Spleen (tissue), 11 donors: ENCODE measurements around the gene PIK3CB. TPM values are rescaled to one million over a fixed set of nuclear protein-coding genes. Genes with fewer than 3 reads are reported as not detected.
"Not testable (repeated sequence)": the region's sequence is repeated elsewhere in the genome, so short reads cannot be mapped to it uniquely, and the experiment has no call there.

Experiments
- DNase-seq: peaks from one replicate; pipeline ENCODE4 v3.0.0-alpha.2; 2020
- H3K27ac ChIP-seq, 8 donors: fragments of 200-600 bp; sonication (generic) in 7 of 8; 1 replicate in 4 of 8; 2 replicates in 4 of 8; pipeline versions ENCODE4 v1.5.0 to v1.8.0; 2016 to 2021; ENCODE audit warnings: inconsistent platforms in 4 of 8, mild to moderate bottlenecking in 4 of 8, moderate library complexity in 1 of 8
- H3K27me3 ChIP-seq, 7 donors: fragments of 200-600 bp; sonication (generic) in 6 of 7; replicated peaks in 1 of 7; 1 replicate in 4 of 7; 2 replicates in 3 of 7; pipeline versions ENCODE4 v1.5.0 to v1.8.0; 2016 to 2021; ENCODE audit warnings: inconsistent platforms in 3 of 7, mild to moderate bottlenecking in 1 of 7
- H3K36me3 ChIP-seq, 6 donors: fragments of 200-600 bp; sonication (generic) in 5 of 6; 1 replicate in 4 of 6; 2 replicates in 2 of 6; pipeline versions ENCODE4 v1.5.0 to v1.8.0; 2016 to 2021; ENCODE audit warnings: inconsistent platforms in 2 of 6
- H3K4me1 ChIP-seq, 6 donors: fragments of 200-600 bp; sonication (generic) in 5 of 6; 1 replicate in 3 of 6; 2 replicates in 3 of 6; pipeline versions ENCODE4 v1.5.0 to v1.8.0; 2016 to 2021; ENCODE audit warnings: inconsistent platforms in 3 of 6
- H3K4me3 ChIP-seq, 8 donors: fragments of 200-600 bp; sonication (generic) in 7 of 8; 1 replicate in 4 of 8; 2 replicates in 4 of 8; pipeline versions ENCODE4 v1.5.0 to v1.8.0; 2016 to 2021; ENCODE audit warnings: inconsistent platforms in 4 of 8, mild to moderate bottlenecking in 4 of 8, moderate library complexity in 2 of 8
- H3K9me3 ChIP-seq, 8 donors: fragments of 200-600 bp; sonication (generic) in 7 of 8; 1 replicate in 4 of 8; 2 replicates in 4 of 8; pipeline versions ENCODE4 v1.5.0 to v1.8.0; 2016 to 2021; ENCODE audit warnings: inconsistent platforms in 4 of 8
- POLR2A ChIP-seq, 3 donors: fragments of 450-650 bp; IDR thresholded peaks; one replicate each; pipeline ENCODE4 v1.5.1; 2017; ENCODE audit warnings: antibody characterized with exemption in 3 of 3, mild to moderate bottlenecking in 1 of 3
- POLR2AphosphoS5 ChIP-seq, 3 donors: sonication (generic); formaldehyde crosslinking; IDR thresholded peaks; one replicate each; pipeline ENCODE4 v1.5.1; 2017; ENCODE audit warnings: antibody characterized with exemption in 3 of 3
- WGBS, 5 donors: extraction: QIAGEN DNeasy Blood & Tissue Kit in 3 of 5; methylation state at CpG; one replicate each; pipeline versions ENCODE4 v1.1.5 to v1.1.7; 2013 to 2018; 5-methylcytosine and 5-hydroxymethylcytosine counted together
- intact Hi-C: fragments of 100-400 bp; cut with DNase I; formaldehyde crosslinking; loops from one replicate; pipeline ENCODE4 v1.15.0; 2023; ENCODE audit warnings: low total_unique reads
- polyA plus RNA-seq, 3 donors: library from polyadenylated mRNA; stranded (reverse); fragments of 200-250 nt; gene quantifications; one replicate each; pipeline ENCODE4 v1.2.1, GENCODE V29; 2013
- total RNA-seq, 7 donors: library from RNA; depleted of rRNA in 3 of 7; stranded (reverse); fragments of >200 nt in 3 of 7; fragmentation: NEBNext Ultra II Directional in 4 of 7; extraction: Animal tissue kit (Norgen Biotek cat#: 25700) in 4 of 7; gene quantifications; one replicate each; pipeline versions ENCODE4 v1.1.0 to v1.2.1, GENCODE V29; 2016 to 2021
- TF ChIP-seq, protein P1 (sequence below), 11 experiments: fragments of 200-600 bp in 7 of 11; fragments of 450-650 bp in 4 of 11; sonication (generic) in 4 of 11; IDR thresholded peaks in 8 of 11; conservative IDR thresholded peaks in 3 of 11; 1 replicate in 7 of 11; 2 replicates in 4 of 11; pipeline versions ENCODE4 v1.4.0 to v1.8.0; 2016 to 2021; ENCODE audit warnings: antibody characterized with exemption in 11 of 11, inconsistent platforms in 4 of 11, mild to moderate bottlenecking in 1 of 11
- donor health status: healthy with polysubstance abuse.
- donor health status: DM: no; HTN: no; CAD: no; lungs with moderate emphysema.
- donor health status: DM: no; HTN: no; CAD: no.
- donor health status: Bipolar disorder and iron deficiency.
- donor health status: healthy.
- donor health status: DM: no; HTN: no; CAD: no.
- donor health status: DM: yes; HTN: yes; CAD: no.

The PIK3CB gene
- total and polyA plus RNA-seq, 10 donors = 4.6 to 43.8 (median 34.4) TPM

- Histone ChIP-seq H3K4me3 (peak overlapping the region in 4 of 8 donors; percentile 63 to 91 (median 70)), H3K27me3 (no peaks in the 10 kb centered on the region), H3K36me3 (no peaks in the 10 kb centered on the region), H3K4me1 (peaks cover 4 to 21% (median 15%) of the 10 kb centered on the region in 6 donors), H3K9me3 (no peaks in the 10 kb centered on the region), H3K27ac (peak overlapping the region in 5 of 8 donors; percentile 88 to 96 (median 92))
- DNase-seq = no peak
- intact Hi-C loops = no loop called here
- TF ChIP-seq, protein P1, sequence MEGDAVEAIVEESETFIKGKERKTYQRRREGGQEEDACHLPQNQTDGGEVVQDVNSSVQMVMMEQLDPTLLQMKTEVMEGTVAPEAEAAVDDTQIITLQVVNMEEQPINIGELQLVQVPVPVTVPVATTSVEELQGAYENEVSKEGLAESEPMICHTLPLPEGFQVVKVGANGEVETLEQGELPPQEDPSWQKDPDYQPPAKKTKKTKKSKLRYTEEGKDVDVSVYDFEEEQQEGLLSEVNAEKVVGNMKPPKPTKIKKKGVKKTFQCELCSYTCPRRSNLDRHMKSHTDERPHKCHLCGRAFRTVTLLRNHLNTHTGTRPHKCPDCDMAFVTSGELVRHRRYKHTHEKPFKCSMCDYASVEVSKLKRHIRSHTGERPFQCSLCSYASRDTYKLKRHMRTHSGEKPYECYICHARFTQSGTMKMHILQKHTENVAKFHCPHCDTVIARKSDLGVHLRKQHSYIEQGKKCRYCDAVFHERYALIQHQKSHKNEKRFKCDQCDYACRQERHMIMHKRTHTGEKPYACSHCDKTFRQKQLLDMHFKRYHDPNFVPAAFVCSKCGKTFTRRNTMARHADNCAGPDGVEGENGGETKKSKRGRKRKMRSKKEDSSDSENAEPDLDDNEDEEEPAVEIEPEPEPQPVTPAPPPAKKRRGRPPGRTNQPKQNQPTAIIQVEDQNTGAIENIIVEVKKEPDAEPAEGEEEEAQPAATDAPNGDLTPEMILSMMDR (IDR thresholded peaks at IDR 0.05 in 8 of 11, conservative IDR thresholded peaks at IDR 0.05 in 3 of 11) = no peak
- no peak for TF ChIP-seq POLR2A (IDR thresholded peaks at IDR 0.05)
- TF ChIP-seq POLR2AphosphoS5 (IDR thresholded peaks at IDR 0.05) = no peak
- 54 to 80% (median 67%) methylated on average over 6 of the region's 6 CpGs for WGBS, 5 donors
These were observed 224.8 kb downstream of the PIK3CB start for GRCh38 chr3:138609898-138610266.

GRCh38 chr3:138608322-138609135 lies 226.2 kb downstream of the PIK3CB start, which contains the start of gene FAIM:
Gene FAIM, plus strand, starts transcription at chr3:138608771. Its CDS starts 10,956 bp downstream, at chr3:138619727.
- H3K9me3 ChIP-seq = no peaks in the 10 kb centered on the region
- intact Hi-C loops = no loop called here
- H3K27me3 ChIP-seq = no peaks in the 10 kb centered on the region
- peak; percentile 94 for DNase-seq
- peak within 1 kb of the TSS; percentile 61 to 91 (median 66) for H3K4me3 ChIP-seq
- WGBS, 5 donors = 3 to 7% (median 4%) methylated on average over 17 to 68 of the region's 68 CpGs
- peak within 1 kb of the TSS; percentile 87 to 96 (median 92) for H3K27ac ChIP-seq
- H3K4me1 ChIP-seq = peaks cover 4 to 21% (median 15%) of the 10 kb centered on the region in 6 donors
- TF ChIP-seq POLR2AphosphoS5 (IDR thresholded peaks at IDR 0.05) = peak; percentile 32 to 75 (median 74)
- TF ChIP-seq, protein P1 (IDR thresholded peaks at IDR 0.05 in 8 of 11, conservative IDR thresholded peaks at IDR 0.05 in 3 of 11) = no peak
- no peaks in the 10 kb centered on the region for H3K36me3 ChIP-seq

DNA sequence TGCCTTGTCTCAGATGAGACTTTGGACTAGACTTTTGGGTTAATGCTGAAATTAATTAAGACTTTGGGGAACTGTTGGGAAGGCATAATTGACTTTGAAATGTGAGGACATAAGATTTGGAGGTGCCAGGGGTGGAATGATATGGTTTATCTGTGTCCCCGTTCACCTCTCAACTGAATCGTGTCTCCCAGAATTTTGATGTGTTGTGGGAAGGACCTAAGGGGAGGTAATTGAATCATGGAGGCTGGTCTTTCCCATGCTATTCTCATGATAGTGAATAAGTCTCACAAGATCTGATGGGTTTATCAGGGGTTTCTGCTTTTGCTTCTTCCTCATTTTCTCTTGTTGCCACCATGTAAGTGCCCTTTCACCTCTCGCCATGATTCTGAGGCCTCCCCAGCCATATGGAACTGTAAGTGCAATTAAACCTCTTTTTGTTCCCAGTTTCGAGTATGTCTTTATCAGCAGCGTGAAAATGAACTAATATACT lies 230.6 kb downstream of the PIK3CB start:
- H3K27ac ChIP-seq, DNase-seq, H3K36me3 ChIP-seq, H3K27me3 ChIP-seq, H3K4me3 ChIP-seq, intact Hi-C loops: not testable (repeated sequence)
- Histone ChIP-seq H3K4me1 (peaks cover 0 to 10% (median 8%) of the 10 kb centered on the region in 6 donors), H3K9me3 (peaks cover 0 to 12% (median 7%) of the 10 kb centered on the region in 8 donors)
- 93 to 99% (median 96%) methylated on average over 5 of the region's 5 CpGs for WGBS, 5 donors

Other genes starting within 250 kb of the PIK3CB start
- gene CEP70, start 240.7 kb downstream of the PIK3CB start, total RNA-seq = 10 to 100 TPM; 10.7 to 19.0 (median 14.7) TPM
- 1 to 10 TPM; 2.7 to 4.8 (median 4.2) TPM for gene CEP70, start 240.7 kb downstream of the PIK3CB start, polyA plus RNA-seq
- 1 to 10 TPM; 2.6 to 7.9 (median 5.6) TPM for gene FAIM, start 226.2 kb downstream of the PIK3CB start, total RNA-seq
- gene FAIM, start 226.2 kb downstream of the PIK3CB start, polyA plus RNA-seq = 10 to 100 TPM in 1 of 3 donors, 1 to 10 TPM in 2; 6.0 to 11.1 (median 9.0) TPM
- not detected for gene FOXL2, start 112.2 kb upstream of the PIK3CB start, total RNA-seq
- not detected for gene FOXL2, start 112.2 kb upstream of the PIK3CB start, polyA plus RNA-seq
- not detected for gene FOXL2NB, start 112.3 kb upstream of the PIK3CB start, total RNA-seq
- gene FOXL2NB, start 112.3 kb upstream of the PIK3CB start, polyA plus RNA-seq = under 1 TPM in 1 of 3 donors, not detected in 2; 0.04 TPM
- gene PRR23A, start 171.3 kb upstream of the PIK3CB start, total RNA-seq = not detected
- not detected for gene PRR23A, start 171.3 kb upstream of the PIK3CB start, polyA plus RNA-seq
- gene PRR23B, start 186.0 kb upstream of the PIK3CB start, total RNA-seq = not detected
- not detected for gene PRR23B, start 186.0 kb upstream of the PIK3CB start, polyA plus RNA-seq
- not detected for gene PRR23C, start 210.0 kb upstream of the PIK3CB start, total RNA-seq
- gene PRR23C, start 210.0 kb upstream of the PIK3CB start, polyA plus RNA-seq = not detected